DND-41 (cell line): ENCODE data around the gene EXOC3L2.
A peak's percentile ranks its signal among the peaks of the same experiment; 100 is the strongest.

Experiments used
- ATAC-seq: fragments of 200-7000 bp; cut with Tn5 transposase; 3 replicates; pipeline ENCODE4 v1.9.1; 2021; ENCODE audit warnings: low read depth; ENCODE audit not compliant: insufficient read depth
- DNase-seq: peaks from one replicate; pipeline ENCODE4 v3.0.0-alpha.2; 2020
- H2AFZ ChIP-seq: 2 replicates; pipeline ENCODE4 v1.6.0; 2012; ENCODE audit warnings: low read depth, low read length
- H3K27ac ChIP-seq: 2 replicates; pipeline ENCODE4 v1.5.1; 2012; ENCODE audit warnings: low read length, inconsistent platforms
- H3K27me3 ChIP-seq: fragments of 200-600 bp; sonication (generic); 2 replicates; pipeline ENCODE4 v1.6.0; 2012; ENCODE audit warnings: low read length, mild to moderate bottlenecking, inconsistent platforms; ENCODE audit not compliant: insufficient read depth, poor library complexity
- H3K36me3 ChIP-seq: 2 replicates; pipeline ENCODE4 v1.5.1; 2012; ENCODE audit warnings: low read length, inconsistent platforms; ENCODE audit not compliant: insufficient read depth
- H3K4me1 ChIP-seq: 2 replicates; pipeline ENCODE4 v1.5.1; 2012; ENCODE audit warnings: mild to moderate bottlenecking, low read length; ENCODE audit not compliant: insufficient read depth
- H3K4me2 ChIP-seq: 2 replicates; pipeline ENCODE4 v1.6.0; 2012; ENCODE audit warnings: mild to moderate bottlenecking, moderate library complexity, low read length, inconsistent platforms; ENCODE audit not compliant: insufficient read depth
- H3K4me3 ChIP-seq, 2 experiments: fragments of 200-600 bp in 1 of 2; shearing (Covaris generic) in 1 of 2; 2 replicates each; pipeline ENCODE4 v1.5.1; 2012 to 2016; ENCODE audit warnings: inconsistent platforms in 2 of 2, low read length in 2 of 2, mild to moderate bottlenecking in 2 of 2, low read depth in 1 of 2, moderate library complexity in 1 of 2
- H3K79me2 ChIP-seq: 2 replicates; pipeline ENCODE4 v1.6.0; 2012; ENCODE audit warnings: low read length, inconsistent platforms; ENCODE audit not compliant: insufficient read depth
- H3K9ac ChIP-seq: 2 replicates; pipeline ENCODE4 v1.6.0; 2012; ENCODE audit warnings: low read depth, mild to moderate bottlenecking, inconsistent platforms, low read length, moderate library complexity
- H3K9me3 ChIP-seq: 2 replicates; pipeline ENCODE4 v1.5.1; 2012; ENCODE audit warnings: low read length, moderate library complexity, mild to moderate bottlenecking, inconsistent platforms; ENCODE audit not compliant: insufficient read depth, severe bottlenecking
- H4K20me1 ChIP-seq: 2 replicates; pipeline ENCODE4 v1.6.0; 2012; ENCODE audit warnings: low read length; ENCODE audit not compliant: insufficient read depth
- CTCF ChIP-seq: IDR thresholded peaks from 2 replicates; pipeline ENCODE4 v1.5.1; 2012; ENCODE audit warnings: borderline replicate concordance, low read length, moderate library complexity, mild to moderate bottlenecking; ENCODE audit not compliant: poor library complexity, severe bottlenecking; ENCODE audit errors: extremely low read depth
- EZH2 ChIP-seq: IDR thresholded peaks from 3 replicates; pipeline ENCODE4 v1.6.1; 2012; ENCODE audit warnings: borderline replicate concordance, low read depth, mild to moderate bottlenecking, moderate library complexity, low read length, inconsistent platforms; ENCODE audit not compliant: severe bottlenecking

Gene EXOC3L2

GRCh38 chr19:45179072-45179891 is 65.9 kb downstream of the EXOC3L2 start:
- peak; percentile 16 for DNase-seq
- peaks cover 31% of the 10 kb centered on the region for H3K79me2 ChIP-seq
- peak overlapping the region; percentile 52 to 87 for H3K4me3 ChIP-seq
- no peaks in the 10 kb centered on the region for H3K9me3 ChIP-seq
- H4K20me1 ChIP-seq, result peaks cover 8% of the 10 kb centered on the region
- H3K36me3 ChIP-seq, result peaks cover 13% of the 10 kb centered on the region
- H3K4me2 ChIP-seq, result peak overlapping the region; percentile 83
- peak overlapping the region; percentile 65 for H3K9ac ChIP-seq
- H3K27me3 ChIP-seq, result no peaks in the 10 kb centered on the region
- TF ChIP-seq CTCF (no peak), EZH2 (no peak)
- H3K27ac ChIP-seq, result peak overlapping the region; percentile 76
- no peak for ATAC-seq
- H2AFZ ChIP-seq, result peak overlapping the region; percentile 94
- peaks cover 33% of the 10 kb centered on the region for H3K4me1 ChIP-seq

GRCh38 chr19:45178262-45179071 is 66.7 kb downstream of the EXOC3L2 start, which contains the start of gene BLOC1S3:
TSS of gene BLOC1S3 (plus strand) at chr19:45178784. CDS start at chr19:45179297, 513 bp downstream.
- Histone ChIP-seq H4K20me1 (peaks cover 8% of the 10 kb centered on the region), H3K4me2 (peak within 1 kb of the TSS; percentile 83), H3K27me3 (no peaks in the 10 kb centered on the region), H3K79me2 (peaks cover 31% of the 10 kb centered on the region), H2AFZ (peak within 1 kb of the TSS; percentile 94), H3K27ac (peak within 1 kb of the TSS; percentile 76), H3K9me3 (no peaks in the 10 kb centered on the region), H3K9ac (peak within 1 kb of the TSS; percentile 73), H3K36me3 (peaks cover 13% of the 10 kb centered on the region), H3K4me1 (peaks cover 33% of the 10 kb centered on the region), H3K4me3 (peak within 1 kb of the TSS; percentile 72 to 92)
- TF ChIP-seq EZH2 (no peak), CTCF (peak; percentile 61)
- DNase-seq (peak; percentile 100), ATAC-seq (peak; percentile 88)

- Histone ChIP-seq H3K9ac (peak within 1 kb of the TSS; percentile 73), H3K79me2 (peaks cover 31% of the 10 kb centered on the region), H3K27ac (peak within 1 kb of the TSS; percentile 76), H2AFZ (peak within 1 kb of the TSS; percentile 94), H3K4me1 (peaks cover 33% of the 10 kb centered on the region), H3K9me3 (no peaks in the 10 kb centered on the region), H3K4me2 (peak within 1 kb of the TSS; percentile 83), H3K4me3 (peak within 1 kb of the TSS; percentile 72 to 92), H3K36me3 (peaks cover 13% of the 10 kb centered on the region), H4K20me1 (peaks cover 8% of the 10 kb centered on the region), H3K27me3 (no peaks in the 10 kb centered on the region)
- DNase-seq (no peak), ATAC-seq (peak; percentile 2)
- no peak for TF ChIP-seq EZH2
- no peak for TF ChIP-seq CTCF
Observed at GRCh38 chr19:45177817-45178261, 67.4 kb downstream of the EXOC3L2 start, which contains the start of gene TRAPPC6A. TSS of gene TRAPPC6A (minus strand) at chr19:45178237. CDS start at chr19:45178218, 19 bp downstream.
